Gastrocnemius medialis (tissue), 4 donors: ENCODE data around the gene ATXN7L2.

Experiments
- POLR2A ChIP-seq, 2 donors: fragments of 450-650 bp; IDR thresholded peaks; one replicate each; pipeline ENCODE4 v1.6.1; 2017; ENCODE audit warnings: antibody characterized with exemption in 2 of 2, mild to moderate bottlenecking in 2 of 2, moderate library complexity in 2 of 2
- TF ChIP-seq, protein P1 (sequence below), 5 experiments: fragments of 450-650 bp in 3 of 5; fragments of 200-600 bp in 2 of 5; sonication (generic) in 2 of 5; IDR thresholded peaks in 4 of 5; conservative IDR thresholded peaks in 1 of 5; 1 replicate in 4 of 5; 2 replicates in 1 of 5; pipeline ENCODE4 v1.5.1; 2016 to 2019; ENCODE audit warnings: antibody characterized with exemption in 5 of 5, mild to moderate bottlenecking in 3 of 5, moderate library complexity in 3 of 5

DNA sequence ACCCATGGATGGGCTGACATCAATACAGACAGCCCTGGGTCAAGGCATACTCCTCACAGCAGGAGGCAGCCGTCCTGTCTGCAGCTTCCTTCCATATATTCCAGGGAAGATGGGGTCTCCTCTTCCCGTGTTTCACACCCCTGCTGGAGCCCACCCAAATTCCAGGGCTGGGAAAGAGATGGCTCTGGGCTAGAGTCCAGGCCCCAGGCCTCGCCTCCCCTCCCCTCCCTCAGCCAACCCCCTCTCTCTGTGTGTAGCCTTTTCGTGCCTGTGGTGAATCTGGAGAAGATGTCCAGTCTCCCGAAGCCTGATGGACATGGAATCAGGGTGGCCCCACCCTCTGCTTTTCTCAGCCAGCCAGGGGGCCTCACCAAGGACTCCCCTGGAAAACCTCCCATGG, 3.6 kb downstream of the ATXN7L2 start:
- TF ChIP-seq, protein P1, sequence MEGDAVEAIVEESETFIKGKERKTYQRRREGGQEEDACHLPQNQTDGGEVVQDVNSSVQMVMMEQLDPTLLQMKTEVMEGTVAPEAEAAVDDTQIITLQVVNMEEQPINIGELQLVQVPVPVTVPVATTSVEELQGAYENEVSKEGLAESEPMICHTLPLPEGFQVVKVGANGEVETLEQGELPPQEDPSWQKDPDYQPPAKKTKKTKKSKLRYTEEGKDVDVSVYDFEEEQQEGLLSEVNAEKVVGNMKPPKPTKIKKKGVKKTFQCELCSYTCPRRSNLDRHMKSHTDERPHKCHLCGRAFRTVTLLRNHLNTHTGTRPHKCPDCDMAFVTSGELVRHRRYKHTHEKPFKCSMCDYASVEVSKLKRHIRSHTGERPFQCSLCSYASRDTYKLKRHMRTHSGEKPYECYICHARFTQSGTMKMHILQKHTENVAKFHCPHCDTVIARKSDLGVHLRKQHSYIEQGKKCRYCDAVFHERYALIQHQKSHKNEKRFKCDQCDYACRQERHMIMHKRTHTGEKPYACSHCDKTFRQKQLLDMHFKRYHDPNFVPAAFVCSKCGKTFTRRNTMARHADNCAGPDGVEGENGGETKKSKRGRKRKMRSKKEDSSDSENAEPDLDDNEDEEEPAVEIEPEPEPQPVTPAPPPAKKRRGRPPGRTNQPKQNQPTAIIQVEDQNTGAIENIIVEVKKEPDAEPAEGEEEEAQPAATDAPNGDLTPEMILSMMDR (IDR thresholded peaks at IDR 0.05 in 4 of 5, conservative IDR thresholded peaks at IDR 0.05 in 1 of 5), result no peak
- TF ChIP-seq POLR2A (IDR thresholded peaks at IDR 0.05), result no peak
